Tibial nerve (tissue), 4 donors: Measurements from ENCODE around the gene ING3. TPM values are rescaled to one million over a fixed set of nuclear protein-coding genes. Genes with fewer than 3 reads are reported as not detected.

ENCODE experiments used
- DNase-seq, 2 donors: peaks; one replicate each; pipeline ENCODE4 v3.0.0-alpha.2; 2019; ENCODE audit warnings: low spot score in 2 of 2
- H3K27ac ChIP-seq, 4 donors: fragments of 200-600 bp; sonication (generic) in 3 of 4; one replicate each; pipeline ENCODE4 v1.5.1; 2017 to 2019; ENCODE audit warnings: mild to moderate bottlenecking in 1 of 4
- H3K27me3 ChIP-seq, 2 donors: fragments of 200-600 bp; sonication (generic) in 1 of 2; one replicate each; pipeline versions ENCODE4 v1.5.1 to v1.6.0; 2017 to 2019
- H3K36me3 ChIP-seq, 3 donors: fragments of 200-600 bp; sonication (generic); one replicate each; pipeline ENCODE4 v1.5.1; 2018 to 2019
- H3K4me1 ChIP-seq, 4 donors: fragments of 200-600 bp; sonication (generic) in 3 of 4; one replicate each; pipeline ENCODE4 v1.5.1; 2017 to 2019
- H3K4me3 ChIP-seq, 4 donors: fragments of 200-600 bp; sonication (generic) in 3 of 4; one replicate each; pipeline ENCODE4 v1.5.1; 2017 to 2019; ENCODE audit warnings: mild to moderate bottlenecking in 1 of 4, moderate library complexity in 1 of 4
- H3K9me3 ChIP-seq, 4 donors: fragments of 200-600 bp; sonication (generic) in 3 of 4; one replicate each; pipeline ENCODE4 v1.5.1; 2017 to 2019
- CTCF ChIP-seq, 5 experiments: fragments of 200-600 bp in 3 of 5; fragments of 450-650 bp in 2 of 5; sonication (generic) in 3 of 5; IDR thresholded peaks; one replicate each; pipeline ENCODE4 v1.5.1; 2016 to 2019; ENCODE audit warnings: antibody characterized with exemption in 5 of 5, mild to moderate bottlenecking in 3 of 5, moderate library complexity in 2 of 5
- EP300 ChIP-seq, 2 donors: sonication (generic); formaldehyde crosslinking; IDR thresholded peaks; one replicate each; pipeline ENCODE4 v1.6.1; 2017; ENCODE audit warnings: antibody characterized with exemption in 2 of 2, mild to moderate bottlenecking in 1 of 2
- POLR2A ChIP-seq, 2 donors: fragments of 450-650 bp; IDR thresholded peaks; one replicate each; pipeline ENCODE4 v1.6.1; 2017; ENCODE audit warnings: antibody characterized with exemption in 2 of 2, mild to moderate bottlenecking in 2 of 2, moderate library complexity in 2 of 2
- WGBS, 2 donors: methylation state at CpG; one replicate each; pipeline ENCODE4 v1.1.5; 2018; 5-methylcytosine and 5-hydroxymethylcytosine counted together
- total RNA-seq, 4 donors: library from RNA; depleted of rRNA; stranded (reverse); fragments of >200 nt; gene quantifications; one replicate each; pipeline ENCODE4 v1.1.0, GENCODE V29; 2016

ING3 gene
- total RNA-seq, 4 donors from 2014 or later: 9.4 to 21.3 (median 11.4) TPM

GRCh38 chr7:120996988-120997345, 46.4 kb downstream of the ING3 start:
- H3K27ac ChIP-seq: peak overlapping the region in 2 of 4 donors; percentile 3 to 29
- peaks cover 0 to 71% (median 29%) of the 10 kb centered on the region in 4 donors for H3K4me1 ChIP-seq
- H3K4me3 ChIP-seq: no peak overlapping the region

GRCh38 chr7:120997882-120998474, 47.4 kb downstream of the ING3 start:
- Histone ChIP-seq H3K4me1 (peaks cover 0 to 71% (median 25%) of the 10 kb centered on the region in 4 donors), H3K4me3 (no peak overlapping the region), H3K9me3 (no peaks in the 10 kb centered on the region), H3K27me3 (no peaks in the 10 kb centered on the region), H3K36me3 (no peaks in the 10 kb centered on the region), H3K27ac (peak overlapping the region in 3 of 4 donors; percentile 3 to 84 (median 49))
- DNase-seq: no peak
- TF ChIP-seq CTCF (IDR thresholded peaks at IDR 0.05) (no peak), EP300 (IDR thresholded peaks at IDR 0.05) (peak in 1 of 2 donors; percentile 62), POLR2A (IDR thresholded peaks at IDR 0.05) (no peak)
- WGBS, 2 donors: 75 to 86% methylated on average over 7 of the region's 7 CpGs

More at GRCh38 chr7:120996988-120997345, 46.4 kb downstream of the ING3 start:
- no peaks in the 10 kb centered on the region for H3K9me3 ChIP-seq
- no peak for DNase-seq
- TF ChIP-seq CTCF (IDR thresholded peaks at IDR 0.05): no peak
- no peak for TF ChIP-seq EP300 (IDR thresholded peaks at IDR 0.05)
- TF ChIP-seq POLR2A (IDR thresholded peaks at IDR 0.05): no peak
- no peaks in the 10 kb centered on the region for H3K36me3 ChIP-seq
- no peaks in the 10 kb centered on the region for H3K27me3 ChIP-seq

DNA sequence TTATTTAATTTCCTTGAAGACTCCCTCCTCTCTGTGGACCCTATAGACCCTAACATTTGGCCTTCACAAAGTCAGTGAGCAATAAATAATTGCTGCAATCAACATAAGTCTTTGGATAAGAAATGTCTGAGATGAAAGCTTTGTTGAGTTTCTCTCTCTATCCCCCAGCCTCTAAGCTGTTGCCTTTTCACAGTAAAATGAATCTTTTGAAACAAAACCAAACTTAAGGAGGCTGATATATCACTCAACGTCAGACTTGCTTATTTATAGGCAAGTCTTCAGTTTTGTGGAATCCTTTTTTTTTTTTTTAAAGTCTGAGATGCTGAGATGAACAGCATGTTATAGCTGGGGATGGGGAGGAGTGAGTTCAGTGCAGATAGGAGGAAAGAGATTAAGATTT, 47.9 kb downstream of the ING3 start:
- no peak overlapping the region for H3K4me3 ChIP-seq
- no peaks in the 10 kb centered on the region for H3K27me3 ChIP-seq
- TF ChIP-seq POLR2A (IDR thresholded peaks at IDR 0.05) (no peak), CTCF (IDR thresholded peaks at IDR 0.05) (no peak), EP300 (IDR thresholded peaks at IDR 0.05) (no peak)
- H3K9me3 ChIP-seq: no peaks in the 10 kb centered on the region
- no peaks in the 10 kb centered on the region for H3K36me3 ChIP-seq
- DNase-seq: no peak
- H3K27ac ChIP-seq: peak overlapping the region in 3 of 4 donors; percentile 54 to 84 (median 72)
- 34 to 55% methylated on average over 1 of the region's 1 CpG for WGBS, 2 donors
- peaks cover 0 to 71% (median 24%) of the 10 kb centered on the region in 4 donors for H3K4me1 ChIP-seq

DNA sequence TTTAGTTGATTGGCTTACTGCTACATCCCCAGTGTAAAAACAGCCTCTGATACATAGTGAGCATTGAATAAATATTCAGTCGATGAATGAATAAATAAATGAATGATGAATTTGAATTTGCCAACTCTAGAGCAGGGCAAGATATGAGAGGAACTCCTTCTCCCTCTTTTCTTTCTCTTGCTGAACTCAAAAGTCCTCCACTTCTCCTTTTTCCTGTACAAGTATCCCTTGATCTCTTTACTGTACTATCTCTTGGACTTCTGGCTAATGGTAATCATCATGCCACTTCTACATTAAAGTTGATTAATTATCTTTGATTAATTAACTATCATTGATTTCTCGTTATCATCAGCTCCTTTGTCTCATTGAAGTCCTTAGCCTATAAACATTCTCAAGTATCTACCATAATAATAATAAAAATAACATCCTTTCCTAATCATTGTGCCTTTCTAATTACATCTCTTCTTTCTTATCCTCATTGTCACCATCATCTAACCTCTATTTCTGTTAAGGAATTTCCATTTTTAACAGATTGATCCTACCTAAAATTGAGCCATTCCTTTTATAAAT, 48.5 kb downstream of the ING3 start:
- no peak for DNase-seq
- Histone ChIP-seq H3K9me3 (no peaks in the 10 kb centered on the region), H3K27ac (peak overlapping the region; percentile 52 to 84 (median 77)), H3K36me3 (no peaks in the 10 kb centered on the region), H3K27me3 (no peaks in the 10 kb centered on the region), H3K4me3 (no peak overlapping the region), H3K4me1 (peaks cover 0 to 71% (median 22%) of the 10 kb centered on the region in 4 donors)
- 78 to 80% methylated on average over 2 of the region's 2 CpGs for WGBS, 2 donors
- TF ChIP-seq POLR2A (IDR thresholded peaks at IDR 0.05) (no peak), EP300 (IDR thresholded peaks at IDR 0.05) (no peak)

GRCh38 chr7:121000081-121000983, 49.8 kb downstream of the ING3 start:
- Histone ChIP-seq H3K36me3 (no peaks in the 10 kb centered on the region), H3K9me3 (no peaks in the 10 kb centered on the region), H3K4me3 (peak overlapping the region; percentile 8 to 23 (median 12)), H3K27me3 (no peaks in the 10 kb centered on the region), H3K27ac (peak overlapping the region; percentile 52 to 84 (median 77)), H3K4me1 (peaks cover 0 to 74% (median 22%) of the 10 kb centered on the region in 4 donors)
- no peak for DNase-seq
- no peak for TF ChIP-seq POLR2A (IDR thresholded peaks at IDR 0.05)
- TF ChIP-seq EP300 (IDR thresholded peaks at IDR 0.05): peak in 1 of 2 donors; percentile 27
- TF ChIP-seq CTCF (IDR thresholded peaks at IDR 0.05): no peak
- 38 to 47% methylated on average over 9 of the region's 9 CpGs for WGBS, 2 donors
